Neural cell (in vitro differentiated cells): ENCODE measurements around the gene FMN2.

Source experiments
- EP300 ChIP-seq: fragments of 450-650 bp; conservative IDR thresholded peaks from 2 replicates; pipeline ENCODE4 v1.6.1; 2014; ENCODE audit warnings: antibody characterized with exemption, mild to moderate bottlenecking, moderate library complexity; ENCODE audit not compliant: poor library complexity, severe bottlenecking
- EZH2 ChIP-seq: fragments of 200-600, 300-800 bp; shearing (Covaris generic), sonication (generic); IDR thresholded peaks from 2 replicates; pipeline ENCODE4 v1.6.1; 2014; ENCODE audit warnings: antibody characterized with exemption, low read length, borderline replicate concordance, mild to moderate bottlenecking; ENCODE audit not compliant: insufficient read depth, poor library complexity, severe bottlenecking
- MXI1 ChIP-seq: fragments of 450-650 bp; conservative IDR thresholded peaks from 2 replicates; pipeline ENCODE4 v1.6.1; 2014; ENCODE audit warnings: antibody characterized with exemption, mild to moderate bottlenecking; ENCODE audit not compliant: poor library complexity, severe bottlenecking
- POLR2AphosphoS5 ChIP-seq: IDR thresholded peaks from 2 replicates; pipeline ENCODE4 v1.6.1; 2012
- SMC3 ChIP-seq: fragments of 450-650 bp; conservative IDR thresholded peaks from 2 replicates; pipeline ENCODE4 v1.6.1; 2014; ENCODE audit warnings: antibody characterized with exemption, mild to moderate bottlenecking, moderate library complexity; ENCODE audit not compliant: poor library complexity
- TF ChIP-seq, protein P1 (sequence below): fragments of 450-650 bp; IDR thresholded peaks from 2 replicates; pipeline ENCODE4 v1.5.1; 2014; ENCODE audit warnings: antibody characterized with exemption, mild to moderate bottlenecking, moderate library complexity; ENCODE audit not compliant: poor library complexity, severe bottlenecking
- TF ChIP-seq, protein P2 (sequence below): IDR thresholded peaks from 2 replicates; pipeline ENCODE4 v1.6.1; 2012; ENCODE audit warnings: borderline replicate concordance

DNA sequence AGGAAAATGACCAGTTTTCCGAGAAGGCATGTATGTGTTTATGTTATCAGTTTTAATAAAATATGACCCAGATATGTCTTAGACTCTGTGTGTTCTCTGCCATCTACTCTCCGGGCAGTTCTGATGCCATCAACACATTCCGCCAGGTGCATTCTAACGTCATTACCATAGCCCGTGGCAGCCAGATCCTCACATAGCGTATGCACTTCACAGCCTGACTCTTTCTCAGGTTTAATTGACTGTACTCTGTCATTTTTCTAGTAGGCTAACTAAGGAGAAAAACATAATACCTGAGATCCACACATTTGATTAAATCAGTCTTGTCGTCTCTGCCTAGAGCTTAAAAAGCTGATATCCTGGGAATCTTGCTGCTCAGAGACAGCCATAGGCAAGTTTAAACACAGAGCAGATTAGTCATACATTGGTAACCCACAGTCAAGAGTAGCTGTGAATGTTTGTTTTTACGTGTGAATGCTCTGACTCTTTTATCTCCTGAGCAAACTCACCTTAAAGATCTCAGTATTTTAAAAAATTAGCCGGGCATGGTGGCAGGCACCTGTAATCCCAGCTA, 344.4 kb downstream of the FMN2 start:
- TF ChIP-seq EZH2: no peak
- no peak for TF ChIP-seq EP300
- TF ChIP-seq, protein P1, sequence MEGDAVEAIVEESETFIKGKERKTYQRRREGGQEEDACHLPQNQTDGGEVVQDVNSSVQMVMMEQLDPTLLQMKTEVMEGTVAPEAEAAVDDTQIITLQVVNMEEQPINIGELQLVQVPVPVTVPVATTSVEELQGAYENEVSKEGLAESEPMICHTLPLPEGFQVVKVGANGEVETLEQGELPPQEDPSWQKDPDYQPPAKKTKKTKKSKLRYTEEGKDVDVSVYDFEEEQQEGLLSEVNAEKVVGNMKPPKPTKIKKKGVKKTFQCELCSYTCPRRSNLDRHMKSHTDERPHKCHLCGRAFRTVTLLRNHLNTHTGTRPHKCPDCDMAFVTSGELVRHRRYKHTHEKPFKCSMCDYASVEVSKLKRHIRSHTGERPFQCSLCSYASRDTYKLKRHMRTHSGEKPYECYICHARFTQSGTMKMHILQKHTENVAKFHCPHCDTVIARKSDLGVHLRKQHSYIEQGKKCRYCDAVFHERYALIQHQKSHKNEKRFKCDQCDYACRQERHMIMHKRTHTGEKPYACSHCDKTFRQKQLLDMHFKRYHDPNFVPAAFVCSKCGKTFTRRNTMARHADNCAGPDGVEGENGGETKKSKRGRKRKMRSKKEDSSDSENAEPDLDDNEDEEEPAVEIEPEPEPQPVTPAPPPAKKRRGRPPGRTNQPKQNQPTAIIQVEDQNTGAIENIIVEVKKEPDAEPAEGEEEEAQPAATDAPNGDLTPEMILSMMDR: no peak
- no peak for TF ChIP-seq MXI1
- TF ChIP-seq POLR2AphosphoS5: no peak
- no peak for TF ChIP-seq SMC3
- TF ChIP-seq, protein P2, sequence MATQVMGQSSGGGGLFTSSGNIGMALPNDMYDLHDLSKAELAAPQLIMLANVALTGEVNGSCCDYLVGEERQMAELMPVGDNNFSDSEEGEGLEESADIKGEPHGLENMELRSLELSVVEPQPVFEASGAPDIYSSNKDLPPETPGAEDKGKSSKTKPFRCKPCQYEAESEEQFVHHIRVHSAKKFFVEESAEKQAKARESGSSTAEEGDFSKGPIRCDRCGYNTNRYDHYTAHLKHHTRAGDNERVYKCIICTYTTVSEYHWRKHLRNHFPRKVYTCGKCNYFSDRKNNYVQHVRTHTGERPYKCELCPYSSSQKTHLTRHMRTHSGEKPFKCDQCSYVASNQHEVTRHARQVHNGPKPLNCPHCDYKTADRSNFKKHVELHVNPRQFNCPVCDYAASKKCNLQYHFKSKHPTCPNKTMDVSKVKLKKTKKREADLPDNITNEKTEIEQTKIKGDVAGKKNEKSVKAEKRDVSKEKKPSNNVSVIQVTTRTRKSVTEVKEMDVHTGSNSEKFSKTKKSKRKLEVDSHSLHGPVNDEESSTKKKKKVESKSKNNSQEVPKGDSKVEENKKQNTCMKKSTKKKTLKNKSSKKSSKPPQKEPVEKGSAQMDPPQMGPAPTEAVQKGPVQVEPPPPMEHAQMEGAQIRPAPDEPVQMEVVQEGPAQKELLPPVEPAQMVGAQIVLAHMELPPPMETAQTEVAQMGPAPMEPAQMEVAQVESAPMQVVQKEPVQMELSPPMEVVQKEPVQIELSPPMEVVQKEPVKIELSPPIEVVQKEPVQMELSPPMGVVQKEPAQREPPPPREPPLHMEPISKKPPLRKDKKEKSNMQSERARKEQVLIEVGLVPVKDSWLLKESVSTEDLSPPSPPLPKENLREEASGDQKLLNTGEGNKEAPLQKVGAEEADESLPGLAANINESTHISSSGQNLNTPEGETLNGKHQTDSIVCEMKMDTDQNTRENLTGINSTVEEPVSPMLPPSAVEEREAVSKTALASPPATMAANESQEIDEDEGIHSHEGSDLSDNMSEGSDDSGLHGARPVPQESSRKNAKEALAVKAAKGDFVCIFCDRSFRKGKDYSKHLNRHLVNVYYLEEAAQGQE: no peak
